HCT116 (cell line): ENCODE data around the gene TNPO1. TPM values are rescaled to one million over a fixed set of nuclear protein-coding genes. Genes with fewer than 3 reads are reported as not detected.

ENCODE experiments used
- ATAC-seq: fragments of 200-7000 bp; cut with Tn5 transposase; 2 replicates; pipeline ENCODE4 v1.9.1; 2020; ENCODE audit warnings: mild to moderate bottlenecking, moderate library complexity
- BruUV-seq: library from RNA; stranded (reverse); fragments of 400-500 nt; replicated peaks from 2 replicates; lab custom pipeline; 2021; lab: Mats Ljungman, UMichigan
- CTCF ChIA-PET: fragments of 300-600 bp; sonication (Branson Sonifier 250); formaldehyde crosslinking; loops from one replicate; lab custom pipeline; 2021; ENCODE audit warnings: antibody characterized with exemption; lab: Charles Lee
- POLR2A ChIA-PET: fragments of 300-600, 350-600 bp; sonication (Branson Sonifier 250); formaldehyde crosslinking; loops from one replicate; lab custom pipeline; 2021; ENCODE audit warnings: antibody characterized with exemption; lab: Charles Lee
- RAD21 ChIA-PET, 2 experiments: fragments of 300-600 bp; sonication (Branson Sonifier 250); formaldehyde crosslinking; loops; one replicate each; lab custom pipeline; 2023; ENCODE audit warnings: low total read pairs in 2 of 2; ENCODE audit not compliant: uncharacterized antibody in 2 of 2, unreplicated experiment in 2 of 2, low non-redundant PET in 1 of 2; lab: Charles Lee
- DNase-seq: peaks from one replicate; pipeline ENCODE4 v3.0.0-alpha.2; 2010; ENCODE audit warnings: low read depth, low spot score
- H2AFZ ChIP-seq: fragments of 200-600 bp; shearing (Covaris generic), sonication (generic); 2 replicates; pipeline ENCODE4 v1.6.1; 2017; ENCODE audit warnings: low read depth, mixed run types, mixed read lengths, antibody characterized with exemption, low read length; ENCODE audit not compliant: poor library complexity, severe bottlenecking
- H3K27ac ChIP-seq: 2 replicates; pipeline ENCODE4 v1.5.1; 2012; ENCODE audit warnings: low read depth, low read length
- H3K27me3 ChIP-seq: fragments of 200-600 bp; sonication (generic); 2 replicates; pipeline ENCODE4 v1.6.1; 2016; ENCODE audit warnings: mixed run types, low read length, mixed read lengths; ENCODE audit not compliant: insufficient read depth
- H3K36me3 ChIP-seq, 2 experiments: fragments of 200-500 bp in 1 of 2; fragments of 200-600 bp in 1 of 2; sonication (Bioruptor generic) in 1 of 2; sonication (generic) in 1 of 2; 2 replicates each; pipeline versions ENCODE4 v1.5.1 to v1.6.1; 2014 to 2016; ENCODE audit warnings: low read length in 2 of 2, inconsistent platforms in 1 of 2, mixed read lengths in 1 of 2, mixed run types in 1 of 2; ENCODE audit not compliant: insufficient read depth in 2 of 2, control insufficient read depth in 1 of 2
- H3K4me1 ChIP-seq, 2 experiments: fragments of 200-600 bp in 1 of 2; sonication (generic) in 1 of 2; 2 replicates each; pipeline versions ENCODE4 v1.5.1 to v1.6.1; 2012 to 2017; ENCODE audit warnings: low read length in 2 of 2, inconsistent platforms in 1 of 2, mild to moderate bottlenecking in 1 of 2, mixed read lengths in 1 of 2, mixed run types in 1 of 2, moderate library complexity in 1 of 2; ENCODE audit not compliant: insufficient read depth in 2 of 2, control insufficient read depth in 1 of 2
- H3K4me2 ChIP-seq: fragments of 200-600 bp; sonication (generic); 2 replicates; pipeline ENCODE4 v1.6.1; 2017; ENCODE audit warnings: mixed run types, low read length, mixed read lengths
- H3K4me3 ChIP-seq, 2 experiments: fragments of 200-600 bp in 1 of 2; sonication (generic) in 1 of 2; replicated peaks in 1 of 2; 2 replicates each; pipeline ENCODE4 v1.5.1; 2011 to 2016; ENCODE audit warnings: low read length in 2 of 2, control low read depth in 1 of 2, low read depth in 1 of 2, mild to moderate bottlenecking in 1 of 2, mixed read lengths in 1 of 2, mixed run types in 1 of 2
- H3K79me2 ChIP-seq: fragments of 200-600 bp; sonication (generic); 2 replicates; pipeline ENCODE4 v1.6.1; 2017; ENCODE audit warnings: mild to moderate bottlenecking, mixed run types, low read length, moderate library complexity, mixed read lengths; ENCODE audit not compliant: insufficient read depth
- H3K9ac ChIP-seq: fragments of 200-600 bp; sonication (generic); 2 replicates; pipeline ENCODE4 v1.6.1; 2016; ENCODE audit warnings: low read length, mixed read lengths
- H3K9me2 ChIP-seq: fragments of 200-600 bp; sonication (generic), shearing (Covaris generic); 2 replicates; pipeline ENCODE4 v1.6.1; 2017; ENCODE audit warnings: mixed run types, mild to moderate bottlenecking, moderate library complexity; ENCODE audit not compliant: insufficient read depth
- H3K9me3 ChIP-seq, 2 experiments: fragments of 200-500 bp in 1 of 2; fragments of 200-600 bp in 1 of 2; sonication (Bioruptor generic) in 1 of 2; sonication (generic) in 1 of 2; 2 replicates each; pipeline ENCODE4 v1.6.1; 2014 to 2017; ENCODE audit warnings: low read length in 2 of 2, mixed read lengths in 2 of 2, inconsistent platforms in 1 of 2, low read depth in 1 of 2, mild to moderate bottlenecking in 1 of 2, mixed run types in 1 of 2, moderate library complexity in 1 of 2; ENCODE audit not compliant: control insufficient read depth in 1 of 2, insufficient read depth in 1 of 2
- H4K20me1 ChIP-seq: fragments of 200-600 bp; sonication (generic), shearing (Covaris generic); 2 replicates; pipeline ENCODE4 v1.6.1; 2017; ENCODE audit warnings: mixed run types, mild to moderate bottlenecking, moderate library complexity; ENCODE audit not compliant: insufficient read depth
- EZH2 ChIP-seq: fragments of 200-600 bp; sonication (generic); IDR thresholded peaks from 2 replicates; pipeline ENCODE4 v1.6.1; 2017; ENCODE audit warnings: antibody characterized with exemption, mixed run types
- JUND ChIP-seq: IDR thresholded peaks from 2 replicates; pipeline ENCODE4 v1.6.1; 2012
- POLR2A ChIP-seq: IDR thresholded peaks from 2 replicates; pipeline ENCODE4 v1.7.0; 2011; ENCODE audit warnings: borderline replicate concordance; ENCODE audit not compliant: insufficient read depth, insufficient read length; ENCODE audit errors: extremely low read depth
- SRF ChIP-seq: IDR thresholded peaks from 2 replicates; pipeline ENCODE4 v1.6.1; 2012; ENCODE audit warnings: low read depth
- intact Hi-C: fragments of 100-400 bp; cut with micrococcal nuclease; formaldehyde crosslinking; loops from 2 replicates; pipeline ENCODE4 v1.10.0; 2022
- microRNA-seq: library from miRNA; unstranded; fragments of <30 nt; microRNA quantifications from one replicate; pipeline ENCODE4, GENCODE V29; 2016; ENCODE audit warnings: borderline number of aligned reads
- total RNA-seq: library from RNA; stranded (reverse); gene quantifications from one replicate; pipeline ENCODE4 v1.2.1, GENCODE V29; 2021; ENCODE audit not compliant: unreplicated experiment

Gene TNPO1
- total RNA-seq, 1 experiment from 2014 or later, result 104 TPM

GRCh38 chr5:72959257-72959656 lies 142.8 kb downstream of the TNPO1 start:
- POLR2A ChIA-PET, result no interaction called here
- H3K79me2 ChIP-seq, result peaks cover 75% of the 10 kb centered on the region
- no peaks in the 10 kb centered on the region for H3K36me3 ChIP-seq
- TF ChIP-seq POLR2A (no peak), EZH2 (no peak), JUND (no peak), SRF (no peak)
- H3K9ac ChIP-seq, result no peak overlapping the region
- peaks cover 8 to 21% of the 10 kb centered on the region in 2 experiments for H3K4me1 ChIP-seq
- H3K9me3 ChIP-seq, result no peaks in the 10 kb centered on the region
- no peaks in the 10 kb centered on the region for H3K27me3 ChIP-seq
- no TSS peak for BruUV-seq
- intact Hi-C loops, result loop anchor here (10.0 kb wide), 2 partner anchors 256 to 496 kb away; no protein-coding TSS in a partner anchor
- H2AFZ ChIP-seq, result no peak overlapping the region
- no peaks in the 10 kb centered on the region for H3K9me2 ChIP-seq
- H3K4me2 ChIP-seq, result no peak overlapping the region
- RAD21 ChIA-PET, result no interaction called here
- H3K4me3 ChIP-seq, result no peak overlapping the region
- H3K27ac ChIP-seq, result no peak overlapping the region
- CTCF ChIA-PET, result no interaction called here
- no peaks in the 10 kb centered on the region for H4K20me1 ChIP-seq
- ATAC-seq, result no peak
- no peak for DNase-seq

Small RNA genes lying within 50 kb of the gene (microRNA-seq; reads per million reads assigned to microRNA genes)
- 8.5 reads per million, percentile 24 among the genes with 10 or more reads in this experiment for gene MIR4804

Other genes with a start within 250 kb of the TNPO1 start
- gene FCHO2, start 139.4 kb downstream of the TNPO1 start, total RNA-seq, result 18.7 TPM